ENCODE data around the gene MYO5B.
"Not testable (repeated sequence)": the region's sequence is repeated elsewhere in the genome, so short reads cannot be mapped to it uniquely, and the experiment has no call there.

The MYO5B gene

DNA sequence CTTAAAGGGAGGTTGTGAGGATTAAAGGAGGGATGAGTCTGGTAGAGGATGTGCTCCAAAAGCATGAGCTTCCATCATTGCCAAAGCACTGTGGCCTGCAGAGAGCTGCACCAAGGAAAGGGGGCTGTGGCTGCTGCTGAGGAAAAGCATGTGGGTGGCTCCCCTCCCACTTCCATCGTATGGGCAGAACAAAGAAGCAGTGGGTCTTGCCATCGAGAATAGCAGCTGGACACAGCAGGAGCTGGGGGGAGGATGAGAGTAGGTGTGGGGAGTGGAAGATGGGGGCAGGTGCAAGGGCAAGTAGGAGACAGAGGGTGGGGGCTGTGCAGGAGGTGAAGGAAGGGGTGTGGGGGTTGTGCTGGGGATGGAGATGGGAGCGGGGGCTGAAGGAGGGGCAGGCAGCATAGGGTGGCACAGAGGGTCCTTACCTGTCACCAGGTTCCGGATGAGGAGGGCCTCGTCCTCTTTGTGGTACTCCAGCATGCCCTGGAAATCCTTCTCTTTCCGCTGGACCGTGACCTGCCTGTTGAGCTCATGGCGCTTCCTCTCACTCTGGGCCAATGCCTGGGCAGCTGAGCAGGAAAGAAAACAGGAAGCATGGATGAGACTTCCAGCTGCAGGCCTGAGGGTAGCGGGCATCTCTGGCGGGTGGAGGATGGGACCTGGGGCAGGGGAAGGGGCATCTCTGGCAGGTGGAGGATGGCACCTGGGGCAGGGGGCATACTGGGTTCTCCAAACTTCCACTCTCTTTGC is 348.1 kb downstream of the MYO5B start:
- peak; percentile 13 for DNase-seq

DNA sequence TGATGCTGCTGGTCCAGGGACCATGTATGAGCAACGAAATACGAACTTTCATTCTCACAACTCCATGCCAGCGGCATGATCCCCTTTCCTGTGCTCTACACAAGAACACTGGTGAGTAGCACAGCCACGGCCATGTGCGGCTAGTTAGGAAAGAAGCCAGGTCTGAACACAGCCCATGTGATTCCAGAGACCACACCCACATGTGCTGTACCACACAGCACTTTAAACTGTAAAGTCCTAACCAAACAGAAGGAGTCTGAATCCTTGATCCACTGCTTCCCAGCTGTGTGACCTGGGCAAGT is 348.6 kb downstream of the MYO5B start:
- no peak for DNase-seq

DNA sequence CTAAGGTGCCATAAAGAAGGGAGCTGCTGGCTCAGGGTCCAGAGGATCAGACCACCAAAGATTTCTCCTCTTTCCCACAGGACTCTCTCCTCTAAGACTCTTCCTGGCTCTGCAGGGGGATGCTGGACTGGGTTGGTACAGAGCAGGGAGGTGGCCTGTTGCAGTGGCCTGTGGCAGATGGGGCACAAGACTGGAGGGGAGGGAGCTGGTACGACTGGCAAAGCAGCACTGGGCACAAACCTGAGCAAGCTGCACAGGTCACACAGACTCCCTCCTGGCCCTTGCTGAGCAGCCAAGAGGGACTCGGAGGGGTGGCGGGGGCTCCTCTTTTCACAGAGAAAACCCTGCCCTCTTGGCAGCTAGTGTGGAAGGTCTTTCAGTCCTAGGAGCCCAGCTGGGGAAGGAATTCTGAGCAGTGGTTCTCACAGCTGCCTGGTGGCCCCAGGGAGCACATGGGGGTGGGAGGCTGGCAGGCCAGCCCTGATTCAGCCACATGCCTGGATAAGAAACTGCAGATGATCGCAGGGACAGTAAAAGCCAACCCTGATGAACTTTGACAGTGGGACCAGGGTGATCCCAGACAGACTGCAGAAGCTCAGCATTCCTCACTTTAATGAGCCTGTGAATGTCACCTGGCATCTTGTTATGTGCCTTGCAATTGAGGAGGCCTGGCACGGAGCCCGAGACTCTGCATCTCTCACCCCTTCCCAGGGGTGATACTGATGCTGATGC is 349.2 kb downstream of the MYO5B start:
- no peak for DNase-seq

DNA sequence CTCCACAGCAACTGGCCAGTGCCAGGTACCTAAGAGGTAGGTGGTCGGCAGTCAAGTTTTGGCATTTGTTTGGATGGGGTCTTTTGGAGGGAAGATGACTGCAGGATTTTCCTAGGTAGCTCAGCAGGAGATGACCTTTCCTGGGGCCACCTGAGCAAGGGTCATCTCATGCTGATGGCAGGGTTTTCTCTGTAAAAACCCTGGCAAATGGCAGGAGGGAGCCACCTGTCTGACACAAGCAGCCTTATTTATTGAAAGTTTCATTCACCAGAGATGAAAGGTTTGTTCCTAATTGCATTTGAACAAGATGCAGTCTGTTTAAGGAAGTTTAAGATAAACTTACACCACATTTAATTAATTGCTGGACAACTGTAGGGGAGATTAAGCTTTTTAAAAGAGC is 350.0 kb downstream of the MYO5B start:
- DNase-seq = no peak

DNA sequence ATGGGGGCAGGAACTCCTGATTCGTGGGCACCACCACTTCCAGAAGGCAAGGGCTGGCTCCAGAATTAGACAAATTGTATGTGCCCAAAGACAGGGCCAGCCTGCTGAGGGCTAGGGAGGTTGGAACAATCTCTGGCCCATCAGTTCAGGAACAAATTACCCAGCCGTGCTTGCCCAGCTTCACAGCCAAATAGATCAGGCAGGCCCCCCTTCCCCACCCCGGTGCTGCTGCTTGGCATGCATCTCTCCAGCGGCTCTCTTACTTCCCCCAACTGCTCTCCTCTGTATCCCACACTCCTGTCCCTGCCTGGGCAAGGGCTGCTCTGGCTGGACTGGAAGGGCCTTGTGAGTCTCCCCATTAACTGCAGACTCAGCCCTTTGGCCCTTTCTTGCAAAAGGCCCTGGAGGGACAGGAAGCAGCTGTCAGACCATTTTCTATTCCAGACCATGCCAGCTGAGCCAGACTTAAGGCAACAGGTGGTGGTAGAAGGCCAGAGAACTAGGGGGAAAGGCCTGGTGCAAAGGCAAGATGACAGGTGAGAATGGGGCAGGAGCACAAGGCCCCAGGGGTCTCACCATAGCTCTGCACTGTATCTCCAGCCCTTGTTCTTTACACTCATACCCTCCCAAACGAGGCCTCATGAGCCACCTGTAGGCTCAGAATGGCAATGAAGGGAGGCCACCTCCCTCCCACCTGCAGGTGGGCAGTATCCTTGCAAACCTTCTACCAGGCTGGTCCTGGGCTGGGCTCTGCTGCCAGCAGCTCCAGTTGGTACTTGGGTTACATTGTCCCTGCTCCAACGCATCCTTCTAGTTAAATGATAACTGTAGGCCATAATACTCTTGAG is 350.9 kb downstream of the MYO5B start:
- DNase-seq = no peak

DNA sequence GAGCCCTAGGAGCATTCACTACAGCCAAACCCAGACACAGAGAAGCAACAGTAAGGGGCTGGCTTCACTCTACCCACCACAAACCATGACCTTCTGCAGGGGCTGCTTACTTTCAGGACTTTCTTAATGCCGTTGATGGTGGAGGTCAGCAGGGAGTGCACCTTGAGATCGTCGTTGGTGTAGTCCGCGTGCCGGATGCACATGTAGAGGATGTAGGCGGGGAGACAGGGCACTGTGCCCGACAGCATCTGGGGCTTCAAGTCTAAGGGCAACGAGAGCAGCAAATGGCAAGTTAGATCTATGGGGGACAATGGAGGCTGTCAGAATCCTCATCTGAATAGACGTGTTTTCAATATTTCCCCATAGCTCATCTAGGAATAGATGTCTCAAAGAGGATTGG is 351.8 kb downstream of the MYO5B start:
- DNase-seq = no peak

DNA sequence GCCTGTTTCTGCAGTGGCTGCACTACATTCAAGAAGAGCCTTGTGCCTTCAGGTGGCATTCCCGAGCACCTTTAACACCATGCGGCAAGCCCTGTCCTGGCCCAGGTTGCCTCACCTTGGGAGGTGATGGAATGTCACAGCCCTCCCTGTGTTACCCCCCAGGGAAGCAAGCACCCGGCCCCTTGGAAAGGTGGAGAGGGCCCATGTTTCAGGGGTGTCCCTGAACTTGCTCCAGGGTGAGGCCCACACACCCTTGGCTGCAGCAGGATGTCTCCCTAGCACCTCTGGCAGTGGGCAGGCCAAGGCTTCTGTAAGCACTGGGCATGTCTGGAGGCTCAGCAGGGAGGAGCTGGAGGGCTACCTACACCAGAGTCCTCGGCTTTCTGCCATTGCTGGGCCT is 352.3 kb downstream of the MYO5B start:
- DNase-seq = no peak

DNA sequence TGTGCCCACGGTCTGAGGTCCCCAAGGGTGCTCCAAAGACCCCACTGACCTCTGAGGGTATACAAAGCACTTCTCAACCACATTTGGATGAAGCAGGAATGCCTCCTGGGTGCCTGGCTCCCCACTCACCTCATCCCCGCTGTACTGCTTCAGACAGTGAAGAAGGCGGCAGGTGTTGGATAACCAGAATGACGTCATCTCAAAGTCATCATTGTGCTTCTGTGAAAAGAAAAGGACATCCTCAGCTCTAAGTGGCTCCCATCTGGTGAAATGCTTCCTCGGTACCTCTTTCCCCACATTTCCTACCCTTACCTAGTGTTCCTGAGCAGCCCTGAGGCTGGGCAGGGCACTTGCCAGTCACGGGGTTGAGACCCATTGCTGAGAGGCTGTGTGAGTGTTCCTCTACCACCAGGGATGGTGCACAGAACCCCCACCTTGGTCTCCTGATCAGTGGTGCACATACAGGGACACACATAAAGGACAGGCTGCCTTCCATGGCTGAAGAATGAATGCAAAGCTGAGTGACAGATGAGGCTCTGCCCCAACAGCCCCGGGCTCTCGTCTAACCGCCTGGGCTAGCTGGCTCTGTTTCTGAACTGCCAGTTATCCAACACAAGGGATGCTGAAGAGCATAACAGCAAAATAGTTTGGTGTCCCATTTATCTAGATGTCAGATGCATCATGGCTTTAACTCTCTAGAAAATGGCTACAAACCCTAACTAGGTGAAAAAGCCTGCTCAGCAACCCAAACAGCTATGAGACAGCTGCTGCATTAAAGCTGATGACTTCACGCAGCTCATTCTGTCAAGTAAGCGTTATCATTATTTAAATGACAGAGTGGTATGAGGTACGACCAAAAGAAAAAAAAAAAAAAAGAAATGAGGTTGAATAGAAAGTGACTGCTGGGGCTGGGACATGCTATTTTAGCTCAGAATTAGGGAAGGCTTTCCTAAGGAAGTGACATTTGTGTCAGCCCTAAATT is 353.4 kb downstream of the MYO5B start:
- no peak for DNase-seq

DNA sequence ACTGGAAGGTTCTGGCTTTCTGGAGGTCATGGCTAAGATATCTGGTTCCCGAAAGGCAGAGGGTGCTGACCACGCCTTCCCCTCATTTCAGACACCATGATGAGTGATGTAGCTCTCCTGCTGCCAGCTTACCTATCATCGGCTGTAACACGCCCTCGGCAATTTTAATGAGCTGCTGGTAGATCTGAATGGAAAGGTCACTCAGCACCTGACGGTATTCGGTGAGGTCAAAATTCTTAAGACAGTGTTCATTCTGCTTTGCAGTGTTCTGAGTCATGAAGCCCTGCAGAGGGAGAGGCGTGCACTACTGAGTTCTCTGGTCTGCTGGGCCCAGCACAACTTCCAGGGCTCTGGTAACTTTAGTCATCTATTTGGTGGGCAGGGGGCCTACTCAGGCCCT is 355.9 kb downstream of the MYO5B start:
- no peak for DNase-seq

DNA sequence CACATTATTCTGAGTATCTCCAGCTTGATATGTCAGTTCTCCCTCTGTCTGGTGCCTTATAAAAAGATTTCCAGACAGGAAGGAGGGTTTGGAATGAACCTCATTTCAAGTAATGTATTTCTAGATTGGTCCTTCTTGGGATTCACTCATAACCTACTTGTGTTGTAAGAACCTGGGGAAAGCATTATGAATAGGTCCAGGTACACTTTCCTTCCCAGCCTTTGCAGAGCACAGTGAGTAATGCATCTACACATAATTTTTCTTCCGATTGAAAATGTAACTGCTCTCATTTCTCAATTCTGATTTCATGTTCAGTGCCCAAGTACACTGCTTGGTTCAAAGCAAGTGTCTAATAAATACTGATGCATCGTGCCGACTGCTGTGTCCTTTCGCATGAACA is 356.6 kb downstream of the MYO5B start:
- DNase-seq = no peak

DNA sequence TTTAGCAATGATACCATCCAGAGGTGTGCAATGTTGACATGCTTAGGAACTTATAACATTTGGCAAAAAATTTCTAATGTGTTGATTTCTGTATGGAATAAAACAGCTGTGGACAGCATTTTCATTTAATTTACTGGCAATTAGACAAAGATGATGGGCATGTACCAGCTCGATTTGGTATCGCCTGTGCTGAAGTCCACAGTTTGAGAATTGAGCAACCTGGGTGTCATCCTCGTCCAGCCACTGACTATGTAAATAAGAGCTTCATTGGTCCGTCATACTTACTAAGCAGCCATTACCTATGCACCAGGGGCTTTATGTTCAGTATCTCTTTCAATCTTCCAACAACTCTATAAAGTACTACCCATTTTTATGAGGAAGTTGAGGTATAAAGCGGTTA is 357.1 kb downstream of the MYO5B start:
- DNase-seq = no peak

DNA sequence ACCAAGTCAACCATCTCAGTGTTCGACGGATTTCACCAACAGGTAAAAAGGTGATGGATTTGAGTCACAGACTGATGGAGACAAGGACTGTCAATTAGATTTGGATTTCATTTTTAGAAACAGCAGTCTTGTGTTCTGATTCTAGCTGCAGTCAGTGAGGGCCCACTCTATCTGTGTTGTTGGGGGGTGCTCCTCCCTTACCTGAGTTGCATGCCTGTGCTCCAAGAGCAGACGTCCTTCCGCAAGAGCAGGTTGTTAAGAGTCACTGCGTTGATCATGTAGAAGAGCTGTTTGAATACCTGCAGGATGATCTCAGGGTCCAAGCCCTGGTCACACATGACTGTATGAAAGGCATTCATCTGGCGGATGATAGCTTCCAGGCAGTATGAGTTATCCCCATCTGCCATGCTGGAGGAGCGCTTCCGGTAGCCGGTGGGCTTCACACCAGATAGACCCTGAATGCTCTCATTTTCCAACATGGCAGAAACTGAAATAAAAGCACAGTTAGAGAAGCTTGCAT is 357.6 kb downstream of the MYO5B start:
- DNase-seq = not testable (repeated sequence)

DNA sequence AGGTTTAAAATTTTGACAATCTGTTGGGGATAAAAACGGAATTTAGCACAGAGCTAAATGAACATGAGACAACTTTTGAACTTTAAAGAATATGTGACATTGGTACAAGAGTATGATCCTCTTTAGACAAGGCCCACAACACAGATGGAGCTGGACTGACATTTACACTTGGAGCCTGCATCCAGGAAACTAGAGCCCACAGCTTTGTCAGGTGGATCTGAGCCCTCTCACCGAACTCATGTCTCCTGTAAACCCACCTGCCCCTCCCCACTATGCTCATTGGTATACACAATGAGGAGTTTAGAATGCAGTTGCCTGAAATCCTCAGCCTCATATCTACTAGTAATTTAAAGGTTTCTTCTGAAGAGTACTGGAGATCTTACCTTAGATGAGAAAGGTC is 359.5 kb downstream of the MYO5B start:
- DNase-seq = no peak

DNA sequence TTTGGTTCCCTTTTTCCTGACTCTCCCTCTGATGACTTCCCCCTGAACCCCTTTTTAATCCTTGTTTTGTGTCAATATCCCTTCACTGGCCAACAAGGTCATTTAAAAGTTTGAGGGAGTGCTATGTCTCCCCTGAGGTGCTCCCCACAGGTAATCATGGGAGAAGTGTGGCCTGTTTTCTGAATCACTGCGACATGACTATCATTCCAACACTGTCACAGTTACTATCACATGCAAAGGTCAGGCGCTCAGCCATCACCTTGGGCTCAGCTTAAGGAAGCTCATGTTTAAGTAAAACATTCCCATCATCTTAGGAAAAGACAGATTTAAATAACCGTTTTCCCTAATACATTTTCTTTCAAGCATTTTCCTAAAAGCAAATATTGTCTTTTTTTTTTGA is 360.7 kb downstream of the MYO5B start:
- DNase-seq = no peak

DNA sequence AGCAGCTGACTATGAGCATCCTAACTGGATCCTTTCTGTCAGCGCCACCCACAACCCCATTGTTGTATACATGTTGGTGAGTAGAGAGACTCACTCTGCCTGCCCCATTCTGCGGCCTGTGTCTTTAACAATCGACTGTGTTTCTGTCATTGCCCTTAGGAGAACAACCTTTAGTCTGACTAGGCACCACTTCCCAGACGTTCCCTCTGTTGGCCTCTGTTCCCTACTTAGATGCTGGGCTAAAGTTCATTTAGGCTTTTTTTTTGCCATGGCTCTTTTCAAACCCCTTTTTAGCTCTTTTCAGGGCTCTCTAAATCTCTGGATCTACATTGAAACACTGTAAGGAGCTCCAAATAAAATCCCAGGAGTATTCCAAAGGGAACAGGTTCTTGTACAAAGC is 361.1 kb downstream of the MYO5B start:
- DNase-seq = no peak

DNA sequence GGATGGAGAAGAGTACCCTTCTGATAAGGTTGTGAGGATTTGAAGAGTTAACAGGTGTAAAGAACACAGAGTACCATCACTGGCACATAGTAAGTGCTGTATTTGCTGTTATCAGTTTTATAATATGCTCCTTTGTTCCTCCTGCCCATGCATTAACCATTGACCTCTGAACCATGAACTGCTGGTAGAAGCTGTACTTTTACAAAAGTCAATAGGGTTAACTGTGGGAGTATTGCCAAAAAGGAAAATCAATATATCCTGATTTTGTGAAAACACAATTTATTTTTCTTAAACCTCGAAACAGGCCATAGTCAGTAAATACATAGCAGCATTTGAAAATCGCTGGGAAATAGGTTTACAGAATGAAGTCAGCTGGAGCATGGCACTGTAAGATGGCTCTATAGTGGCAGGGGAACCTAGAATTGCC is 362.7 kb downstream of the MYO5B start:
- no peak for DNase-seq

DNA sequence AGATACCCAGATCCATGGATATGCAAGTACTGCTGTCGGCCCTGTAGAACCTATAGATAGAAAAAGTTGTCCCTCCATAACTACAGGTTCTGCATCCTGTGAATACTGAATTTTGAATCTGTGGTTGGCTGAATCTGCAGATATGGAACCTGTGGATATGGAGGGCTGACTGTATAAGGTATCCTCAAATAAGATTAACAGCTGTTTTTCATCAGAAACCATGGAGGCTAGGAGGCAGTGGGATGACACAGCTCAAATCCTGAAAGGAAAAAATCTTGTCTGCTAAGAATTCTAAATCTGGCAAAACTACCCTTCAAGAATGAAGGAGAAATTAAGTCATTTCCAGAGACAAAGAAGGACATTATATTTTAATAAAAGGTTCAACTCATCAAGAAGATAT is 367.0 kb downstream of the MYO5B start:
- DNase-seq = no peak

DNA sequence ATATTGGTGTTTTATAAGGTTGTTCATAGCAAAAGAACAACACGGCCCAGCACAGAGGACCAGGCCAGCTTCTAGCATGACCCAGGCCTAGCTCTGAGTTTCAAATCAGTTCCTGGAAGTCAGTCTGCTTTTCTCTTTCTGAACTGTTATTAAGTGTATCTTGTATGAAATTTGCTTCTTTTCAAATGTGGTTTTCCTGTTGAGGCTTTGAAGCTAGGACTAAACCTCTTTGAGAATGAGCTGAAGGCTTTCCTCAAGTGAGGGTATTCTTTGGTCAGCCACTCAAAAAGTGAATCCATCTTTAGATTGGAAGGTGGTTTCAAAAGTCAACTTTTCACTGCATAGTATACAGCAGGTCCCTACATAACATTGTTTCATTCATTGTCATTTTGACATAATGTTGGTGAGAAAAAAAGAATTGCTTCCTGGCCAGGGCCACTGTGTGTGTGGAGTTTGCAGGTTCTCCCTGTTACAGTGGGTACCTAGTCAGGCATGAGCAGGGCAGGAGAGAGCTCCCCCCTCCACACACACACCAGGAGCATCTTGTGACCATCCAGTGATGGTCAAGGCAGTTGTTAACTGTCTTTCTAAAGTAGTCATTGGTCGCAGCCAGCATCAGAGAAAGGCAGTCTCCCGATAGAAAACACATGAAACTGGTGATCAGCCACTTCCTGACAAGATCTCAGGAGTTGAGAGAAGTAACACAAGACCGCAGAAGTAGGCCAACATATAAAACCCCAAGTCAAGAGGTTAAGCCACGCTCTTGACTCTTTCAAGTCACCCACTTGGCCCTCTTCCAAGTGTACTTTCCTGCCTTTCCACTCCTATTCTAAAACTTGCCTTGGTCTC is 374.9 kb downstream of the MYO5B start:
- DNase-seq = no peak

DNA sequence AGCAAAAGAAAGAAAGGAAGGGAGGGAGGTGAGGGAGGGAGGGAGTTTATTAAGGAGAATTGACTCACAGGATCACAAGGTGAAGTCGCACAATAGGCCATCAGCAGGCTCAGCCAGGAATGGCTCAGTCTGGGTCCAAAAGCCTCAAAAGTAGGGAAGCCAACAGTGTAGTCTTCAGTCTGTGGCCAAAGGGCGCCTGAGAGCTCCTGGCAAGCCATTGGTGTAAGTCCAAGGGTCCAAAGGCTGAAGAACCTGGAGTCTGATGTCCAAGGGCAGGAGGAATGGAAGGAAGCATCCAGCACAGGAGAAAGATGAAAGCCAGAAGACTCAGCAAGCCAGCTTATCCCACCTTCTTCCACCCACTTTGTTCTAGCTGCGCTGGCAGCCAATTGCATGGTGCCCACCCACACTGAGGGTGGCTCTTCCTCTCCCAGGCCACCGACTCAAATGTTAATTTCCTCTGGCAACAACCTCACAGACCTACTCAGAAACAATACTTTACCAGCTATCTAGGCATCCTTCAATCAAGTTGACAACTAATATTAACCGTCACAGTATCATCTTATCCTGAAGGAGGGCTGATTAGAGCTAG is 375.8 kb downstream of the MYO5B start:
- DNase-seq = no peak

DNA sequence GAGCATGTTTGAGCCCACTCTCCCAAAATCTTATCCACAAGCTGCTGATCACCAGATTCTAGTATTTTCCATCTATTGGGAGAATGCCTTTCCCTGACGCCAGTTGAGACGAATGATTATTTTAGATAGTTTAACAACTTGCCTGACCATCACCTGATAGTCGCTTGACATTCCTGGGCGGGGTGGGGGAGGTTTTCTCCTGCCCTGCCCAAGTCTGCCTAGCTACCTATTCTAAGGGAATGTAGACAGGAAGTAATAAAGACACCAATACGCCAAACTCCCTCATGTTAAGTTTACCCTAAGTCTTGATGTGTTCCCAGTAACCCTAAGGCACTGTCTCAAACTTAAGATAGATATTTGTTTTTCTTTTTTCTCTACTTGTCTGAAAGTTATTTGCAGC is 377.0 kb downstream of the MYO5B start:
- DNase-seq = no peak

DNA sequence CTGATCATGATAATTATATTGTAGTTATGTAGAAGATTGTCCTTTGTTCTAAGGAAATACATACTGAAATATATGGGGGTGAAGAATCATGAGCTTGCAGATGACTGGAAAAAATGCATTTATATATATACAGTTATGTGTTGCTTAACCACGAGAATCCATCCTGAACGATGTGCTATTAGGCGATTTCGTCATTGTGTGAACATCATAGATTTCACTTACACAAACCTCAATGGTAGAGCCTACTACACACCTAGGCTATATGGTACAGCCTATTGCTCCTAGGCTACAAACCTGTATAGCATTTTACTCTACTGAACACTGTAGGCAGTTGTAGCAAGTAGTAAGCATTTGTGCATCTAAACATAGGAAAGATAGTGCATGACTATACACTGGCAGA is 379.0 kb downstream of the MYO5B start:
- DNase-seq = no peak

Data from NCI-H2029 (cell line).